Epithelial cell of proximal tubule (primary cell): ENCODE measurements around the gene TICAM2. TPM values are rescaled to one million over a fixed set of nuclear protein-coding genes. Genes with fewer than 3 reads are reported as not detected.
"Not testable (repeated sequence)": the region's sequence is repeated elsewhere in the genome, so short reads cannot be mapped to it uniquely, and the experiment has no call there.

Experiments used
- DNase-seq: peaks from one replicate; pipeline ENCODE4 v3.0.0-alpha.2; 2011; ENCODE audit warnings: low read depth
- H3K4me3 ChIP-seq: 2 replicates; pipeline ENCODE4 v1.5.1; 2011; ENCODE audit warnings: low read depth, mild to moderate bottlenecking, low read length
- CTCF ChIP-seq: conservative IDR thresholded peaks from 2 replicates; pipeline ENCODE4 v1.5.1; 2012; ENCODE audit warnings: low read depth, mild to moderate bottlenecking, low read length
- total RNA-seq: library from RNA; depleted of rRNA; stranded (reverse); fragments of >200 nt; gene quantifications from 2 replicates; pipeline ENCODE4 v1.2.3, GENCODE V29; 2015

TICAM2 gene
- total RNA-seq: 1.2 and 1.7 TPM in 2 replicates

GRCh38 chr5:115601701-115602590 is at the start of gene TICAM2:
Gene TICAM2 (minus strand): TSS chr5:115602479. CDS start chr5:115581256, 21,223 bp downstream.
- TF ChIP-seq CTCF: no peak
- DNase-seq: no peak
- H3K4me3 ChIP-seq: peak within 1 kb of the TSS; percentile 73

GRCh38 chr5:115649541-115649940 is 47.3 kb upstream of the TICAM2 start:
- DNase-seq: no peak
- H3K4me3 ChIP-seq: no peak overlapping the region
- TF ChIP-seq CTCF: no peak

- DNase-seq: no peak
- no peak for TF ChIP-seq CTCF
- H3K4me3 ChIP-seq: no peak overlapping the region
Measured at GRCh38 chr5:115648056-115648455, 45.8 kb upstream of the TICAM2 start.

GRCh38 chr5:115645386-115645785 is 43.1 kb upstream of the TICAM2 start:
- DNase-seq, H3K4me3 ChIP-seq: not testable (repeated sequence)

- no peak for TF ChIP-seq CTCF
- no peak overlapping the region for H3K4me3 ChIP-seq
- no peak for DNase-seq
Measured at GRCh38 chr5:115644046-115644445, 41.8 kb upstream of the TICAM2 start.

GRCh38 chr5:115641948-115642347 is 39.7 kb upstream of the TICAM2 start:
- DNase-seq: no peak
- TF ChIP-seq CTCF: no peak
- H3K4me3 ChIP-seq: no peak overlapping the region

- H3K4me3 ChIP-seq: no peak overlapping the region
- DNase-seq: no peak
- TF ChIP-seq CTCF: no peak
Measured at GRCh38 chr5:115640274-115640673, 38.0 kb upstream of the TICAM2 start.
